GM18909 (cell line): ENCODE measurements around the gene TBL3.

Experiments used
- ATAC-seq: cut with Tn5 transposase; IDR thresholded peaks from one replicate; pipeline ENCODE4 v1.9.1; 2021; ENCODE audit warnings: mild to moderate bottlenecking; ENCODE audit not compliant: unreplicated experiment, poor library complexity

TBL3 gene

DNA sequence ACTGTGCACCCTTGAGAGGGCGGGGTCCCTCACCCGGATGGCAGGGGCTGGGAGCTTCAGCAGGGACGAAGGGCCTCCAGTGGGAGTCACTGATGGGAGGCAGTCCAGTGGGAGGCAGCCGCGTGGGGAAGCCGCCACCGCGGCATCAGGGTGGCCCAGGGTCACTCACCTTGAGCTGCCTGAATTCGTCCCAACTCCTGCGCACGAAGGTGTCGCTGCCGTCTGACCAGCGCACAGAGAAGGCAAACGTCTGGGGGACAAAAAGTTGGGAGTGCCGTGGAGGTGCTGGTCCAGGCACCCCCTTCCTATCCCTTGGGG is 8.9 kb downstream of the TBL3 start:
- ATAC-seq: no peak

DNA sequence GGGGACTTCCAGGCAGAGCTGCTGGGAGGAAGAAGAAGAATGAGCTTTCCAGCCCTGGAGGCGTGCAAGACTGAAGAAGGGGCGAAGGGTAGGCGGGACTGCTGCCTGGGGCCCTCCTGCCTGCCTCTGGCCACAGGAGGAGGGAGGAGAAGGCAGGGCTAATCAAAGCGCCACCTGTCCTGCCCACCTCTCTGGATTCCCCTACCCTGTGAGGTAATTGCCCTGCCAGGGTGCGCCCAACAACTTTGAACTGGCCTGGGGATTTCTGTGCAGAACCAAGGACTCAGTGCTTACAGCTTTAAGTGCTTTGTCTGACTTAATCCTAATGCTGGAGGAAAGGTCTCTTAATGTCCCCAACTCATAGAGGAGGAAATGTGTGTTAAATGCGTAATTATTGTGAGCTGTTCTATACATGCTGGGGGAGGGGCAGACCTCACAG is 9.6 kb downstream of the TBL3 start, which contains the start of gene NOXO1:
NOXO1 (minus strand) TSS at position 72 of the 439 bp plus-strand sequence. CDS start 290 bp downstream, outside the sequence.
- ATAC-seq: no peak

DNA sequence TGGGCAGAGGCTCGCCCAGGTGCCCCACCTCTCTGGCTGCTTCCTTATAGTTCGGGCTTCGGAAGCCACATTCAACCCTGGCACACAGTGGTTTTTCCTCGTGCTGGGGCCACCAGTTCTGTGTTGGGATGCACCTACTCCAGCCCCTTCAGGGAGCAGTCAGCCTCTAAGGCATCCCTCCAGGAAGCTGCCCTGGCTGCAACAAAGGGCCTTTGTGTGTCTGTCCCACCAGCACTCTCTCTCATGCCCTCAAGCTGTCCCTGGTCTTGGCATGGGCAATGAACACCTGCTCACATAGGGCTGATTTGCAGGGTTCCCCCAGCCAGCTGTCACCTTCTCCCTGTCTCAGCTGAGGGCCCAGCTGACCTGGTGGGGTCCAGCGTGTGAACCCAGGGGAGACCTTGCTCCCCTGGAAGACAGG is 10.2 kb downstream of the TBL3 start:
- ATAC-seq: no peak

DNA sequence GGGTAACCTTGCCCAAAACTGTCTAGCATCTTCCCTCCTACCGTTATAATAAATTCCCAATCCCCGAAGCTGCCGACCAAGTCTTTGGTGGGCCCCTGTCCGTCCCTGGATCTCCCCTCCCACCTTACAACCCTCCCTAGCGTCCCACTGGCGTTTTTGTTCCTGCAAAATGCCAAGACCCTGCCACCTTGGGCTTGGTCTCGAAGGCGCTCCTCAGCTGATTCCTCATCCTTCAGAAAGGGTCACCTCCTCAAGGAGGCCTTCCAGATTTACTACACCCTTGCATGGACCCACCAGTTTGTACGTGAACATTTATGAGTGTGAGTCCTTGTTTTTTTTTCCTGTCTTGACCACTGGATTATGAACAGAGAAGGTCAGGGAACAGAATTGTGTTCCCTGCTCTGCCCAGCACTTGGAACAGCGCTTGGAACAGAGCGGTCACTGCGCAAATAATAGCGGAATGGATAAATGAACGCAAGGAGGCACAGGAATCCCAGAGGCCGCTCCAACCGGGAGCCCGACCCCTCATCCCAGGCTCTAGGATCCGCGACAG is 11.2 kb downstream of the TBL3 start:
- no peak for ATAC-seq

DNA sequence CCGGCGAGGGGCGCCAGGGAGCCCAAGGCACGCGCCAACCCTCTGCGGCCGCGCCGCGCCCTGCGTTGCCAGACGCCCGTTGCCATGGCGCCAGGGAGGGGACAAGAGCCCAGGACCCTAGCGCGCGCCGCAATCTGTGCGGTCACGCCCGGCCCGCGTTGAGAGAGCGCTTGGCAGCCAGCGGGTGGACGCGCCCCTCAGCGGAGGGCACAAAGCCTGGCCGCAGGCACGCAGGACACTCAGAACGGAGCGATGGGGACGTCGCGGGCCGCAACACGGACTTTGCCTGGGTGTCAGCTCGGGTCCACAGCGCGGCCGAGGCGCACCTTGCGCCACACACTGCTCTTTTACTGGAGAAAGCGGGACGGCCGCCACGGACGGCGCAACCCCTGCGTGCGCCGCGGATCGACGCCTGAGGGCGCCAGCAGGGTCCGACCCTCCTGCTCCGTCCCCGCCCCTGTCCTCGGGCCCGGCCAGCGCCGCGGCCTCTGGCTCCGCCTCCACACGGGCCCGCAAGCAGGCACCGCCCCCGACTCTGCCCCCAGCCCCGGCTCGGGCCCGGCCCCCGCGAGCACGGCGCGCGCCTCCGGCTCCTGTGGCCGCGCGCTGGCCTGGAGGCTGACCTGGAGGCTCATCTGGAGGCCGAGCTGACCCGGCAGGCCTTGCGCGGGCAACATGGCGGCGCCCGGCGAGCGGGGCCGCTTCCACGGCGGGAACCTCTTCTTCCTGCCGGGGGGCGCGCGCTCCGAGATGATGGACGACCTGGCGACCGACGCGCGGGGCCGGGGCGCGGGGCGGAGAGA is 11.9 kb downstream of the TBL3 start, which contains the start of gene GFER:
GFER (plus strand) TSS at position 650 of the 803 bp plus-strand sequence; CDS start at position 676, 26 bp downstream.
- ATAC-seq: peak; percentile 83

DNA sequence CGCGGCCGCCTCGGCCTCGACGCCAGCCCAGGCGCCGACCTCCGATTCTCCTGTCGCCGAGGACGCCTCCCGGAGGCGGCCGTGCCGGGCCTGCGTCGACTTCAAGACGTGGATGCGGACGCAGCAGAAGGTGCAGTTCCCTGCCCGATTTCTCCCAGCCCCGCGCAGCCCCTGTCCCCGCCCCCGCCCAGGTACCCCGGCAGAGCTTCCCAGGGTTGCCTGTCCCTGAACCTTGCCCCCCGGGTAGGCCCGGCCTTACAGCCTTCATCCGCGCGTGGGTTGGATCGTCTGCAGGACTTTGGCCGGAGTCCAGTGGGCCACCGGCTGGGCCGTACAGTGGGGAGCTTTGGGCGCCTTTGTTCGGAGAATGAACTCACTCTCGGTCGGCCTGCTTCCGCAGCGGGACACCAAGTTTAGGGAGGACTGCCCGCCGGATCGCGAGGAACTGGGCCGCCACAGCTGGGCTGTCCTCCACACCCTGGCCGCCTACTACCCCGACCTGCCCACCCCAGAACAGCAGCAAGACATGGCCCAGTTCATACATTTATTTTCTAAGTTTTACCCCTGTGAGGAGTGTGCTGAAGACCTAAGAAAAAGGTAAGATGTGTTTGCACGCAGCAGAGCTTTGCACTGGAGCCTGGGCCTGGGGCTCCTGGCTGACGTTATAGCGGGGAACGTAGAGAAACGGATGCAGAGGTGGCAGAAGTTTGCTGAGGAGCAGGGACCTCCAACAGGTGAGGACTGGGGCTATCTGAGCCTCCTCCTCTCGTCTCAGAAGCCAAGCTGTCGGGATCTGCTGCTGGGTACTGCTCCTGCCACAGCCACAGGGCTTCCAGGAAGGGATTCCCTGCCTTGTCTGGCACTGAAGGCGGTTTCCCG is 12.7 kb downstream of the TBL3 start:
- ATAC-seq: no peak

DNA sequence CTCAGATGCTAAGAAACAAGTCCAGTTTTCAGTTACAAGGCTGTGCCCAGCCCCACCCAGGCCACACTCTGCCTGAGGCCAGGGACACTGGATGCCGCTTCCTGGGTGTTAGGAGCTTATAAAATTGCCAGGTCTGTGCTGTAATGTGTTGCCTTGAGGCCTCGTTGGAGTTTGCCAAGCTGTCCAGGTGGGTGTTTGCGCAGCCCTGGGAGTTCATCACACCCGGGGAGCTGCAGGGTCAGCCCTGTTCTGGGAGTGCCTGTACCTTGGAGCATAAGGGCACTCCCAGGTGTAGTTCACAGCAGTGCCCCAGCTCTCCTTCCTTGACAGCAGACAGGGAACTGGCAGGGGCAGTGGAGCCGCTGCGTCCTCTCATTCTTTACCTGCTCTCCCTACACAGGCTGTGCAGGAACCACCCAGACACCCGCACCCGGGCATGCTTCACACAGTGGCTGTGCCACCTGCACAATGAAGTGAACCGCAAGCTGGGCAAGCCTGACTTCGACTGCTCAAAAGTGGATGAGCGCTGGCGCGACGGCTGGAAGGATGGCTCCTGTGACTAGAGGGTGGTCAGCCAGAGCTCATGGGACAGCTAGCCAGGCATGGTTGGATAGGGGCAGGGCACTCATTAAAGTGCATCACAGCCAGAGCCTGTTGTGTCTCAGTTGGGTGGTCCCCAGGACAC is 13.8 kb downstream of the TBL3 start:
- no peak for ATAC-seq

DNA sequence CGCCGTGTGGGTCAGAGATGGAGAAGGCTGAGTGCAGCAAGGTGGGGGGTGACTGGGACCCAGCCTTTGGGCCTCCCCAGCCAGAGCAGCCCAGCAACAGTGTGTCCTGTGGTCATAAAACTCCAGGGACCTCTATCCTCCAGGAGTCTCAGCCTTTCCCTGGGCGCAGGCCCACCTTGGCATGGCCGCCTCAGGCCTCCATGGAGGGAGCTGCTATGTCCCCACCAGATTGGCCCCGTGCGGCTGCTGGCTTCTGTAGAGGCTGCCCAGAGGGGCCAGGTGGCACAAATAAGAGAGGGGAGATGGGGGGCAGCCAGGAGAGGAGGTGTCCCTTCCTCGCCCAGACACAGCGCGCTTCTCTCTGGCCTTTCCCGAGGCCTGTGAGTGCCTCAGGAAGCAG is 15.3 kb downstream of the TBL3 start:
- no peak for ATAC-seq

DNA sequence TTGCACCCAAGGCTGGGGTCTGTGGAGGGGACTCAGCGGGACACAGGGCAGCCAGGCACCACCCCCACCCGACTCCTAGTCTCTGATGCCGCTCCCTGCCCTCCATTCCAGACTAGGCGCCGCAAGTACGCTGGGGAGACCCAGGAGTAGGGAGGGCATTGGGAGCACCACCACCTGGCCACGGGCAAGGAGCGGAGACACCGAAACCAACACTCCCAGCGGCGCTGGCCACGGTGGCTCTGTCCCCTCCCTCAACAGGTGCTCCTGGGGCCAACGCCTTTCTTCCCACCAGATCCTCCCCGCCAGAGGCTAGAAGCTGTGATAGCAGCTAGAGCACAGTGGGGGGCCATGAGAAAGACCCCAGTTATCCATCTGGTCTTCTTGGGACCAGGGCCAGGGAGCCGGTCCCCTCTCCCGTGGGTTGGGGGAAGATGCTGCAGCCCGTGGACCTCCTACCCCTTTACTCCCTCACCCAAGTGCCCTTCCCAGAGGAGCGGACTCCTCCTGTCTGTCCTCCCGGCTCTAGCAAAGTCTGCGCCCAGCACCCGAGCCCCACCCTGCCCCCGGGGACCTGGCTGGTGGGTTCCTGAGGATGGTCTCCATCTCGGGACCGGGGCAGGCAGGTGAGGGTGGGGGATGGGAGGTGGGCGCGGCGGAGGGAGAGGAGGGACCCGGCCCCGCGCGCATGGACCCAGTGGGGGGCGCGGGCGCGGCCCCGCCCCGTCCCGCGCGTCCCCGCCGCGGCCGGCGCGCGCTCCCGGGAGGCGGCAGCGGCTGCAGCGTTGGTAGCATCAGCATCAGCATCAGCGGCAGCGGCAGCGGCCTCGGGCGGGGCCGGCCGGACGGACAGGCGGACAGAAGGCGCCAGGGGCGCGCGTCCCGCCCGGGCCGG is 17.6 kb downstream of the TBL3 start, which contains the start of gene SYNGR3:
SYNGR3 (plus strand) TSS at position 762 of the 892 bp plus-strand sequence. CDS start 133 bp downstream, outside the sequence.
- ATAC-seq: no peak

DNA sequence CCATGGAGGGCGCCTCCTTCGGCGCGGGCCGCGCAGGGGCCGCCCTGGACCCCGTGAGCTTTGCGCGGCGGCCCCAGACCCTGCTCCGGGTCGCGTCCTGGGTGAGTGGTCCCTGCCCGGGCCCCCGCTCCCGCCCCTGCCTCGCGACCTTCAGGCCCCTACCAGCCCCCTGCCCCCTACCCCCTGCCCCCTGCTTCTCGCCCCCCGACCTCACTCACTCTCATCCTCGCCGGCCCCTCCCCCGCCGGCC is 18.2 kb downstream of the TBL3 start:
- no peak for ATAC-seq

DNA sequence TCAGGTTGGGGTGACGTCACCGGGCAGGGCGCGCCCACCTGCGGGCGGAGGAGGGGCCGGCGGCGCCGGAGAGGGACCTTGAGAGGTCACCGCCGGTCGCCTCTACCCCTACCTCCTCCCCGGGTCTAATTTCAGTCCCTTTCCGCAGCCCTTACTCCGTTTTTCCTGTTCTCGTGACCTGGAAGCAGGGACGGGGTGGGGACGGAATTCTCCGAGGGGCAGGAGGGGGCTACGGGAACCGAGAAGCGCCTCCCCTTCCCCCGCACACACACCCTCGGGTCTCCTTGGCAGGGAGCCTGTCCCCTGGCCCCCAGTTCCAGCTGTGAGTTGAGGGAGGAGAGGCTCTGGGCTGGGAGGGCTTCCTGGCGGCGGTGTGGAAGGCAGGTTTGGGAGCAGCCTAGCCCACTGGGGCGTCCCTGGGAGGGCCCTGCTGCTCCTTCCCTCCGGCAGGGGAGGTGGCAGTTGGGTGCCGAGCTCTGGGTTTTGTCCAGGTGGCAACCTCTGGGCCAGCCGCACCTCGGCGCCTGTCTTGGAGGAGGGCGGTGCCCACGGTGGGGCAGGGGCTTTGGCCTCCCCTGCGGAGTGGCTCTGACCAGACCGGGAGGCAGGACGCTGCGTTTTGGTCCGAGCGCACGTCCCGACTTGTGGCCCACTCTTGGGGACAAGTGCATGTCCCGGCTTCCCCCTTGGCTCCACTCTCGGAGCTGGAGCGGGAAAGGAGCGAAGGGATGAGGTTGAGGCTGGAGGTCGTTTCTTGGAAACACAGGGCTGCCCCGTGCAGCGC is 18.7 kb downstream of the TBL3 start:
- no peak for ATAC-seq

DNA sequence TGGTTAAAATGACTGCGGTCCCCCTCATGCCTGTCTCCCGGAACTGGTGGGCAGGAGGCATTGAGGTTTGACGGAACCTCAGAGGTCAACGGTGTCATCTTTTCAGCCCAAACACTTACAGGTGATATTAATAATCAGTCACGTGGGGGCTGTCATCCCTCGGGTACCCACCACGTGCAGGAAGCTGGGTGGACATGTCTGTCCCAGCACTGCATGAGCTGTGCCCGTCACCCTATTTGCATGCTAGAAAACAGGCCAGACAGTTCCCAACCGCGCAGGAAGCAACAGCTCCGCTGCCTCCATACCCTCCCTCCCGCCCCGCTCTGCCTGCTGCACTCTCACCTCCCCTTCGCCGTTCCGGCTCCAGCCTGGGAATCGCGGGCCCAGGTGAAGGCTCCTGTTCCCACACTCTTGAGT is 19.3 kb downstream of the TBL3 start:
- ATAC-seq: peak; percentile 34

DNA sequence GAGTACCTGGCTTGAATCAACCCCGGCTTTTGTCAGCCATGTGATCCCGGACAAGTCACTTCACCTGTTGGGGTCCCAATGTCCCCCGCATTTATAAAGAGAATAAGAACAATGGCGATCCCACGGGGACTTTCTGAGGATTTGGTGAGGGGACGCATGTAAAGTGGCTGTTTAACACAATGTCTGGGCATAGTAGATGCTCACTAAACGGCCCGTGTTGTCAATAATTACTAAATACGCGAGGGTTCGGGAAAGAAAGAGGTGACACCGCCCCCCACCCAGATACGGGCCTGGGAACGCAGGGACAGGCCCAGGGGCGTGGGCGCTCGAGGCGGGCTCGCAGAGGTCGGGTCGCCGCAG is 19.7 kb downstream of the TBL3 start:
- ATAC-seq: peak; percentile 9

DNA sequence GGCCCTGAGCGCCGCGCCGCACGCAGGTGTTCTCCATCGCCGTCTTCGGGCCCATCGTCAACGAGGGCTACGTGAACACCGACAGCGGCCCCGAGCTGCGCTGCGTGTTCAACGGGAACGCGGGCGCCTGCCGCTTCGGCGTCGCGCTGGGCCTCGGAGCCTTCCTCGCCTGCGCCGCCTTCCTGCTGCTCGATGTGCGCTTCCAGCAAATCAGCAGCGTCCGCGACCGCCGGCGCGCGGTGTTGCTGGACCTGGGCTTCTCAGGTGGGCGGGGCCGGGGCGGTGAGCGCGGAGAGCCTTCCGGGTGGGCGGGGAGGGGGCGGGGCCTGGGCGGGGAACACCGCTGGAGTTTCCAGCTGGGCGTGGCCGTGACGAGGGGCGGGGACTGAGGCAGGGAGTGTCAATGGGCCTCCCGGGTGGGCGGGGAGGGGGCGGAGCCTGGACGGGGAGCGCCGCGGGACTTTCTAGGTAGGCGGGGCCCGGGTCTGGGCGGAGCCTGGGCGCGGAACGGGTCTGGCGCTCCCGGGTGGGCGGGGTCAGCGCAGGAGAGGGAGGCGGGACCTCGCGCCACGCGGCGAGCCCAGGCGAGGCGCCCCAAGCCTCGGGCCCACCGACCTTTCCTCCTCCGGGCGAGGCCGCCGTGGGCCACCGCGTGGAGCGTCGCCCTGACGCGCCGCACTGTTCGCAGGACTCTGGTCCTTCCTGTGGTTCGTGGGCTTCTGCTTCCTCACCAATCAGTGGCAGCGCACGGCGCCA is 20.3 kb downstream of the TBL3 start:
- peak; percentile 47 for ATAC-seq

DNA sequence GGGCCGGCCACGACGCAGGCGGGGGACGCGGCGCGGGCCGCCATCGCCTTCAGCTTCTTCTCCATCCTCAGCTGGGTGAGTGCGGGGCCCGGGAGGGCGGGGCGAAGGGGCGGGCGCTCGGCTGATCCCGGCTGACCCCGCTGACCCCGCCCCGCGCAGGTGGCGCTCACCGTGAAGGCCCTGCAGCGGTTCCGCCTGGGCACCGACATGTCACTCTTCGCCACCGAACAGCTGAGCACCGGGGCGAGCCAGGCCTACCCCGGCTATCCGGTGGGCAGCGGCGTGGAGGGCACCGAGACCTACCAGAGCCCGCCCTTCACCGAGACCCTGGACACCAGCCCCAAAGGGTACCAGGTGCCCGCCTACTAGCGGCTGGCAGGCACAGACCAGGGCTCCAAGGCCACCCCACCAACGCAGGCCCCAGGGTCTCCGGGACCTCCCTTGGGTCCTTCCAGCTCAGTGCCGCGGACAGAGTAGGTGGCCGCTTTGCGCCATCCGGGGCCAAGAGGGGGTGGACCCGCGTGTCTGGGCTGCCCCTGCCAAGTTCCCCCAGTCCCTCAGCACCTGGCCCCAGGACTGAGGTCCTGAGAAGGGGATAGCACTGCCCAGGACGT is 21.0 kb downstream of the TBL3 start:
- ATAC-seq: no peak

DNA sequence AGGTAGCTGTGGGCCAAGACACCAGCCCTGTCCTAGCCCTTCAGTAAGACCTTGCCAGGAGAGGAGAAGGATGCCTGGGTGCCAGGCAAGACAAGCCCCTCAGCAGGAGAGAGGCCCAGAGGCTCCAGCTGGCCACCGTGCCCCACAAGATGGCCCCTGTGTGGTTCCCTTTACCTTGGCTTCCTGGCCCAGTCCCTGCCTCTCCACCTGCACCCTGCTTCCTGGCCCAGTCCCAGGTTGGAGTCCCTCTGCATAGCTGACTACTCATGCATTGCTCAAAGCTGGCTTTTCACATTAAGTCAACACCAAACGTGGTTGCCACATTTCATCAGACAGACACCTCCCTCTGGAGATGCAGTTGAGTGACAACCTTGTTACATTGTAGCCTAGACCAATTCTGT is 21.9 kb downstream of the TBL3 start:
- no peak for ATAC-seq

DNA sequence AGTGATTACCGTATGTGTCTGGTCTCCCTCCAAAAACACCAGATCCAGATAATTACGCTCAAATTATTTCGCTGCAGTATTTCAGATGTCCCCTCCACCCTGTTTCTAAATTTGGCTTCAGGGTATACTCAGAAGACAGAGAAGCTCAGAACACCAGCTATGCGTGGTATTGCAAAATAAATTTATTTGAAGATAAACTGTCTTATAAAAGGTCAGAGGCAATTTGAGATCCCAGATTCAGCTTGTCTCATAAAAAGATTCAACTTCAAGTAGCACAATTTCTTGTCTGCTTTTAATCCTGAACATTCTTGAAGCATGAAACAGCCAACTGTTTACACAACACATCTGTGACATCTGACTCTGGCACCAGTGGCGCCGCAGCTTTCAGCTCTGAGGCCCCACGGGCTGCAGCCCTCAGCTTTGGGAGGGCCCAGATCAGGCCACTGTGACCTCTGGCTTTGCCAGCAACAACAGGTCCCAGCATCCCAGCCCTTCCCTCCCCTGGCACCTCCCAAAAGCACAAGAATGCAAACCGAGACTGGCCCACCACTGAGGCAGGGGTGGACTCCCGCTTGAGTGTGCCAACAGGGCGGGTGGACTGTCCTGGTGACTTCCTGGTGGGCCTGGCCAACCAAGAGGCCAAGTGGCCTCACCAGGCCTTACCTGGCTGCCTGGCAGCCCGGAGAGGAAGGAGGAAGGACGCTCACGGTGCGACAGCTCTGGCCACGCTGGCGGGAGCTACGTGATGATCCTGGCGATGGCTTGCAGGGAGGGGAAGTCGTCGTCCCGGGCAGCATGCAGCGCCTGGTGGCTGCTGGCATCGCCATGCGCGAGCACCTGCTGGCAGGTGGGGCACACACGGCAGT is 25.9 kb downstream of the TBL3 start:
- ATAC-seq: no peak
